GM12872 (cell line): Measurements from ENCODE around the gene NCOR1.

Source experiments
- CTCF ChIP-seq: IDR thresholded peaks from 3 replicates; pipeline ENCODE4 v1.5.1; 2011; ENCODE audit warnings: low read depth, mild to moderate bottlenecking, low read length, moderate library complexity; ENCODE audit not compliant: insufficient read depth

Gene NCOR1

GRCh38 chr17:16013943-16014407, 201.4 kb downstream of the NCOR1 start:
- no peak; the same call in 2 of the 3 replicates for TF ChIP-seq CTCF

GRCh38 chr17:16007439-16007838, 207.9 kb downstream of the NCOR1 start:
- TF ChIP-seq CTCF, result no peak

- TF ChIP-seq CTCF, result no peak
Measured at GRCh38 chr17:16005636-16006035, 209.7 kb downstream of the NCOR1 start.

GRCh38 chr17:16003841-16004240, 211.5 kb downstream of the NCOR1 start:
- no peak for TF ChIP-seq CTCF

- no peak for TF ChIP-seq CTCF
Measured at GRCh38 chr17:16002708-16003260, 212.6 kb downstream of the NCOR1 start.

- no peak for TF ChIP-seq CTCF
Measured at GRCh38 chr17:16001226-16001897, 214.0 kb downstream of the NCOR1 start.

- TF ChIP-seq CTCF, result no peak
Measured at GRCh38 chr17:15999974-16000827, 215.1 kb downstream of the NCOR1 start.
